ENCODE data around the gene MRPL49.

DNA sequence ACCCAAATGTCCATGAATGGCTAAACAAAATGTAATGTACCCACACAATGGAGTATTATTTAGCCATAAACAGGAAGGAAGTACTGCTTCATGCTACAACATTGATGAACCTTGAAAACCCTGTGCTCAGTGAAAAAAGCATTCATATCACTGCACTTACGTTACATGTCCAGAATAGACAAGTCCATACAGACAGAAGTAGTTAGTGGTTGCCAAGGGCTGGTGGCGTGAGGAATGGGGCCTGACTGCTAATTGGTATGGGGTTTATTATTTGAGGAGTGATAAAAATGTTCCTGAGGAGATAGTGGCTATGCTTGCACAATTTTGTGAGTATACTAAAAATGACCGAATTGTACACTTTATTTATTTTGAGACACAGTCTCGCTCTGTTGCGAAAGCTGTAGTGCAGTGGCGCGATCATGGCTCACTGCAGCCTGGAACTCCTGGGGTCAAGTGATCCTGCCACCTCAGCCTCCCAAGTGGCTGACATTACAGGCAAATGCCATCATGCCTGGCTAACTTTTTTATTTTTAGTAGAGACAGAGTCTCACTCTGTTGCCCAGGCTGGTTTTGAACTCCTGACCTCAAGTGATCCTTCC lies 19.9 kb downstream of the MRPL49 start:
- TF ChIP-seq EZH2 (optimal IDR thresholded peaks at IDR 0.05; ENCODE audit: low read depth, low read length) = no peak
- TF ChIP-seq, protein P1, sequence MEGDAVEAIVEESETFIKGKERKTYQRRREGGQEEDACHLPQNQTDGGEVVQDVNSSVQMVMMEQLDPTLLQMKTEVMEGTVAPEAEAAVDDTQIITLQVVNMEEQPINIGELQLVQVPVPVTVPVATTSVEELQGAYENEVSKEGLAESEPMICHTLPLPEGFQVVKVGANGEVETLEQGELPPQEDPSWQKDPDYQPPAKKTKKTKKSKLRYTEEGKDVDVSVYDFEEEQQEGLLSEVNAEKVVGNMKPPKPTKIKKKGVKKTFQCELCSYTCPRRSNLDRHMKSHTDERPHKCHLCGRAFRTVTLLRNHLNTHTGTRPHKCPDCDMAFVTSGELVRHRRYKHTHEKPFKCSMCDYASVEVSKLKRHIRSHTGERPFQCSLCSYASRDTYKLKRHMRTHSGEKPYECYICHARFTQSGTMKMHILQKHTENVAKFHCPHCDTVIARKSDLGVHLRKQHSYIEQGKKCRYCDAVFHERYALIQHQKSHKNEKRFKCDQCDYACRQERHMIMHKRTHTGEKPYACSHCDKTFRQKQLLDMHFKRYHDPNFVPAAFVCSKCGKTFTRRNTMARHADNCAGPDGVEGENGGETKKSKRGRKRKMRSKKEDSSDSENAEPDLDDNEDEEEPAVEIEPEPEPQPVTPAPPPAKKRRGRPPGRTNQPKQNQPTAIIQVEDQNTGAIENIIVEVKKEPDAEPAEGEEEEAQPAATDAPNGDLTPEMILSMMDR (IDR thresholded peaks at IDR 0.05; ENCODE audit: low read length) = no peak
- no peak for TF ChIP-seq EZH2phosphoT487 (IDR thresholded peaks at IDR 0.05; ENCODE audit: low read length)

Data from MM.1S (cell line).